ENCODE data around the gene CNDP2.

DNA sequence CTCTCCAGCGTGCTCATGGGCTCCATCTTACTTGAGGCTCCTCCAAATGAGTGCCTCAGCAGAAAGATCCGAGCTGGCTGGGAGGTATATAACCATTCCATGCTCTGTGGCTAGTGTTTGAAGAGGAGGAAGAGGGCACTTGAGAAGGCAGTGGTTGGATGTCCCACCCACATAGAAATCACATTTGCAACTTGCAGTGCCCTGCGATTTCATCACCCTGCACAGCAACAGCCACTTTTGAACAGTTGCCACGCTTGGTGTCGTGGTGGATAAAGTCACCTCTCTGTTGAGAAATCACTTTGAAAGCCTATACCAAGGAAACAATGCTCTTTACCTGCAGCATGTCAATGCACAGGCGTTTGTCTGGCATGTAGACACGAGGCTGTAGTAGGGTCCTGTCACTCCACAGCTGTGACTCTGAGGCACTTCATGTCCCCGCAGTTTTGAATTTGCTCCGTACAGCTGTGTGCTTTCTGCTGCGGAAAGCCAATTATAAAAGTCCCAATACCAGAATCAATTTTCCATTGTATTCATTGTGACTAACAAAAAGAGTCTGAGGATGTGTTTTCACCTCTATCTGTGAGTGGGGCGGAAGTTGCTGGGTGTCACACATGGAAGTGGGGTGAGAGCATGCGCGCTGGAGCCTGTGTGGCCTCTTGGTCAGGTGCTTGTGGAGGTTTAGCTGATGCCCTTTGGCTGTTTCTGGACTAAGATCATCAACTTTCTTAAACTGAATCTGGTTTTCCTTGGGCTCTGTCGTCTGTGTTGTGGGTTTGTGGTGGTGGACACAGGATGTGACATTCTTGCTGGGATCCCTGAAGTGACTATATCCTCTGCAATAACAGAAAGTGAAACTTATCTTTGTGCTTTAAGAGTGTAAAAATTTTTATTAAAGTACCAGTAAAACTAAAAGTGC lies 2.8 kb downstream of the CNDP2 start:
- TF ChIP-seq POLR2A (IDR thresholded peaks at IDR 0.05) (no peak), CTCF (IDR thresholded peaks at IDR 0.05 in 4 of 5, conservative IDR thresholded peaks at IDR 0.05 in 1 of 5) (no peak)
